Measurements from ENCODE around the gene LY86.
A peak's percentile ranks its signal among the peaks of the same experiment; 100 is the strongest.
"Not testable (repeated sequence)": the region's sequence is repeated elsewhere in the genome, so short reads cannot be mapped to it uniquely, and the experiment has no call there.

Gene LY86

DNA sequence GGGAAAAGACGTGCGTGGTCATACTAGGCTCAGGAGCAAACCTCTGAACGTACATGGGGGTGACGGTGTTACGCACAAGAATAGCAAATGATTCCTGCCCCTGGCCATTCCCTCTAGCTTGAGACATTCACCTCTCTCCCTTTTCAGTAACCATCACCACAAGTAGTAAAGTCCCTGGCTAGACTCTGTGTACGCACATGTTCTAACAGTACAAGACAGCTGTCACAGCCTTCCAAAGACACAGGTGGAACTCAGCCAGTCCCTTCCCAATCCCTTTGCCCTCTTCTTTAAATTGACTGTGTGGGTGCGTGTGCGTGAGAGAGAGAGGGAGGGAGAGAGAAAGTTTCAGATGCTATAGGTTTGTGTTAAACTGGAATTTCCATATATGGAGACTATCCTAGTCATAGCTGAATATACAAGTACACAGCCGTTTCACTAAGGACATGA is 67.3 kb downstream of the LY86 start:
- DNase-seq, result no peak

DNA sequence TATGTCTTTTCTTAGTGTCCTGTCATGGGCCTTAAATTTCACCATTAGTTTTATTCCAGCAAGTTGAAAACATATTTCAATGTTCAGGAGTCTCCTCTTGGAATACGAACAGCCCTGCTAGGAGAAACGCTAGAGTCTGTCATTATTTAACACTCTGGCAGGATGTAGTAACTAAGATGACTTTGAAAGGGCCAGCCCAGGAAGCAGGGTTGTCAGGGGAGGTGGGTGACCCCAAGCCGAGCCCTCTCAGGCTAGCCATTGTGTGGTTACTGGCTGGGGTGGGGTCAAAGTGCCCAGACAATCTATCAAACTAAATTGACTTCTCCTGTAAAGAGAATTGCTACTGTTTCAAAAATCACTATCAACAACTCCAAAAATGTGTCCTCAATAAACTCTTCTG is 67.8 kb downstream of the LY86 start:
- no peak for DNase-seq

DNA sequence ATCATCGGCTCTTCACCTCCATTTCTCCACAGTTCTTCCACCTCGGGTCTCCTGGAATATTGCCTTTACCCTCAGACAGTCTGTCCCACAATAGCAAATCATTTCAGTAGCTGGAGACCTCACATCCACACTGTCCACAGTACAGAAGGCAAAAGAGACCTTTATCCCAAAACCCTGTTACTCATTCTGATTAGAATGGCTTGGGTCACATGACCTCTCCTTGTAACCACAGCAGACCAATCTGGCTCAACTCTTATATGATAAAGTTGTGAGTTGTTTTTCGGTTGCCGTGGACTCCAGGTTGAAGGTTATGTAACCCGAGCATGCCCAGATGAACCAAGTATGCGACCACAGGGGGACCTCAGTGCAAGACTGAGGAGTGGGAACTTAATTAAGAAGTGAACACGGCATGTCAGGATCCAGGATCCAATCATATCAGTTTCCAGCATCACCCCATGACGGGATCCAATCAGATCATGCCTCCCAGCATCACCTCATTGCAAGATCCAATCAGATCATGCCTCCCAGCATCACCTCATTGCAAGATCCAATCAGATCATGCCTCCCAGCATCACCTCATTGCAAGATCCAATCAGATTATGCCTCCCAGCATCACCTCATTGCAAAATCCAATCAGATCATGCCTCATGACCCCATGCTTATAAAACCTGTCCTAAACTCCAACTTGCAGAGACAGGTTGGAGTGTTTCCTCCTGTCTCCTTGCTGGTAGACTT is 68.7 kb downstream of the LY86 start:
- no peak for DNase-seq

DNA sequence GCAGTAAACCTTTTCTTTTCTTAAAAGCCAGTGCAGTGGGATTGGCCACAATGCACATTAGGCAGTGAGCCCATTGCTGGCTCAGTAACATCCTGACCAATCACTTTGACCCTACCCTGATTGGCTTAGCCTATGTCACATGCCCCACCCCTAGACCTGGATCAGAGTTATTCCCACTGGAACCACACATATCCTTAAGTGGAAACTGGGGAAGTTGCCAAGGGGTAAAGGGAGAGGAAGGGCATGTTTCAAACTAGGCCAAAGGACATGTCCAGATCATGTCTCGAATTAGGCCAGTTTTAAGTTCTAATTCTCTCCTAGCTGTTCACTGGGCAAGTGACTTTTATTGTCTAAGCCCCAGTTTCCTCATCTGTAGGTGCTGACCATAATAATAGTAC is 69.3 kb downstream of the LY86 start:
- no peak for DNase-seq

DNA sequence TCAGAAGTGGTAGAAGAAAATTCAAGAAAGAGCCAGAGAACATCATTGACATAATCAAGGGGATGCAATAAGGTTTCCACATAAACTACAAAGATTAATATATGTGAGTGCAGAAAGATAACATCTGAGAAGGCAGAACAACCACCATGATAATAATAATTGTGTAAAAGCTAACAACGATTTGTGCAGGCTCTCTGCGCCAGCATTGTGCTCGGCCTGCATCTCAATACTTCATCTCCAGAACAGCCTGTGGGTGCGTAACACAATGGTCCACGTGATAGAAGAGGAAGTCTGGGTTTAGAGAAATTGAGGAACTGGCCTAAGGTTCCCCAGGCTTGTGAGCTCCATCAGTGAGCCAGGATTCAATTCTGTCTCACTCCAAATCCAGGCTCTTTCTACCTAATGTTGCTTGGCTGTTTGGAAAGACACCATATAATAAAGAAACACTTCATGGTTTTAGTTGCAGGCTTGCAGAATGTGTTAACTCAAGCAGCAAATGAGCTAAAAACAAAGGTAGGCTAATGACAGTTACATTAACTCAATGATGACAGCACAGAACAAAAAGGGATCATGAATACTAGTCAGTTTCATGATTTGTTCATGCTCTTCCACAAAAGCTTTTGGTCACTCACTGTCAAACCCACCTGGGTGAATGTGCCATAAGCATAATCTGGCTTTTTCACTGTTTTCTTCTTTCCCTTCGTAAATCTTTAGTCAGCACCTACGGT is 71.2 kb downstream of the LY86 start:
- DNase-seq, result no peak

DNA sequence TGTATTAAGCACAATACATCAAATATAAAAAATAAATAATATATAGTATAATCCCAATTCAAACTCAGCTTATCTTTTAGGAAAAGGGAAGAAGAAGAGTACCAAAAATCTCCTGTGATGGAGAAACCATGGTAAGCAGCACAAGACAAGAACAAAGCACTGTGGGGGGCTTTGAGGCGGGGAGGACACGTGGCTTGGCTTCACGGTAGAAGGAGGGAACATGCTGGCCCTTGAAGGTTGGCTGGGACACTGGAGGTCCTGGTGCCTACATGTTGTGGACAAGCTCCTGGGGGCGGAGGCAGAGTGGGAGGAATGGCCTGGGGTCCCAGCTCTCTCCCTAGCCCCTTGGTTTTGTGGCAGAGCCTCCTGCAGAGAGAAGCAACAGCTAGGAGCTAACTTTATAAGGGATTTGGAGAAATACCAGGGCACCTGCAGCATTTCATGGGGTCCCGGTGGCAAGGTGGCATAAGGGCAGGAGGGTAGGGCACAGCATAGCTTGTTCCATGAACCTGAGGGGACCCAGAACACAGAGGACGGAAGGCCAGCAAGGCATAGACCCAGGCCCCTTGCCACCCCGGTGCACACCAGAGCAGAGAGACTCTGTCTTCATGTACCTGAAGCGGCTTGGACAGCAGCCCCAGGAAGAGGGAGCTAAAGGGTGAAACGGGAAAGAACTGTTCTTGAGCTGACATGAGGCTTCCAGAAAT is 72.0 kb downstream of the LY86 start:
- no peak for DNase-seq

DNA sequence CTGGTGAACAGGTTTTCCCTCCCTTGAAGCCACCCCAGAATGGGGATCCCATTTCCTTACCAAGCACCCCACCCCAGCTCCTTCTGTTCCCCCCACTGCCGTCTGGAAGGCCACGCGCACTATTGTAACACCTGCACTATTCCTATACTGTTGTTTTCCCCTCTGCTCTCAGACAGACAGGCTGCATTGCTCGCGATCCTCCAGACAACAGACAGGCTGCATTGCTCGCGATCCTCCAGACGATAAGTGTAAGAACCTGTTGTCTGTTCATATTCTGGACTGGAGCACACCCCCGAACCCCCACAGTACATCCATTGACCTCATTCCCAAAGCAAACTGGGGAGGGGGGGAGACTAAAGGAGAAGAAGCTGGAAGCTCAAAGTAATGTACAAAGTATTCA is 72.7 kb downstream of the LY86 start:
- DNase-seq, result no peak

DNA sequence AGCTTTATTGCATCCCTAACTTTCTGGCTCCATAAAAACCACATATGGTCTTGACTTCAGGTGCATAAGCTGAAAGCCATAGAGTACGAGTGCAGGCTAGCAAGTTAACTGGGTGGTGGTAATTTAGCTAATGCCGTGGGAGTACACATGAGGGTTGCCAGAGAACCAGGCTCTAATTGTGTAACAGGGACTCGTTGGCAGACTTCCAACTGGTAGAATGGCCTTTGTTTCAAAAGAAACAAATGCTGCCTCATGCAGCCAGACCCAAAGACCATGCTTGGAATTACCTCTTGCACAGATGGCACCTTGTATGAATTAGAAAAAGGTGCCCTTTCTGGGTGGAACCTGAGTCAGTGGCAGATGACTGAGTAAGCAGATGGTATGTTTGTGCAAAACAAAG is 73.2 kb downstream of the LY86 start:
- DNase-seq, result peak; percentile 22

DNA sequence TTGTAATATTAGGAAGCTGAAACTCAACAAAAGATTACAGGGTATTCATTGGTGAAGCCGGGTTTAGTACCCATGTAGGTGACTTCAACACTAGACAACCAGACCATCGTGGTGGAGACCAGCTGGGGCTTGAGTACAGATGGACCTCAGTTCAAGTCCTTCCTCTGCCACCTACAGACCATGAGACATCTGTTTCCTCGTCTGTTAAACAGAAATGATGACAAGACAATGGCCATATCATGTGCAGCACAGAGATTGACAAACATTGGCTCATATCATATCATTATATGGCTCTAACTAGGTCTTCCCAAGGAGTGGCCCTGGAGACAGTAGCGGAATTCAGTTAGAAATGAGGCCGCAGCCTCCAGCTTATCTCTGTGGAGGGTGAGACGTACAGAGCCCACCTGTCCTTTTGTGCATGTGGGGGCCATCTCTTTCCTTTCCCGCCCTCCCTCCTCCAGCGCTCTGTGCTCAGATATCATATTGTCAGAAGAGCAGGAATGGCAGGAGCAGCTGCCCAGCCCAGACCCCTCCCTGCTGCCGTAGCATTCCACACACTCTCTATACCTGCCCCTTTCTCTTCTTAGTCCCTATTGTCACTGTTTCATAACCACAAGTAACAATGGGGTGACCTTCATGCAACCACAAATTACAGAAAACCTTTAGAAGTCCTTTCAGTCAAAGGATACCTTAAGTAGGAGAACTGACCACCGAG is 75.1 kb downstream of the LY86 start:
- no peak for DNase-seq

DNA sequence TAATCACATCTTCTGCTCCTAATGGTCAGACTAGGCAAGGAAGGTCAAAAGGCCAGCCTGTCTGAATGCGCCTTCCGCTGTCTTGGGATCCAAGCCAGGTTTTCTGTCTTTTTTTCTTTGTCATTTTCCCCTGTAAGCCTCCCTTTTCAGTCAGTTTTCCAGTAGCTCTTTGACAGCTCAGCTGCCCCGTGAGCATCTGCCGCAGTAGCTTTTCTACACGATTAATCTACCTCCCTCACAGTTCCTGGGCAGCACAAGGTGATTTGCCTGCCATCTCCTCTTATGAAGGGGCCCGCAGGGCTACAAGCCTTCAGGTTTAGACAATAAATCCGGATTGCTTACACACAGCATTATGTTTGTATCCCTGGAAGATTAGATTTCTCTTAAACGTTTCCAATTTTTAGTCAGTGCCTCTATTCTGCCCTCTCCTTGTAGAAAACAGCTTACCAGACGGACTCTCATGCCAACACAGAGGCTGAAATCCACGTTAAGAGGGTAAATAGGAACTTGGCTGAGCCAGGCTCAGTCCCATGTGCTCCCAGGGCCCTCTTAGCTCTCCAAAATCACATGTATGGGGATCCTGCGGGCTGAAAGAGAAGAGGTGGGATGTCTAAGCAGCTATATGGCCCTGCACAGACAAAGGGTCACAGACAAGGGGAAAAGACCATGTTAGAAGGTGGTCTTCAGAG is 77.2 kb downstream of the LY86 start:
- DNase-seq, result peak; percentile 16

DNA sequence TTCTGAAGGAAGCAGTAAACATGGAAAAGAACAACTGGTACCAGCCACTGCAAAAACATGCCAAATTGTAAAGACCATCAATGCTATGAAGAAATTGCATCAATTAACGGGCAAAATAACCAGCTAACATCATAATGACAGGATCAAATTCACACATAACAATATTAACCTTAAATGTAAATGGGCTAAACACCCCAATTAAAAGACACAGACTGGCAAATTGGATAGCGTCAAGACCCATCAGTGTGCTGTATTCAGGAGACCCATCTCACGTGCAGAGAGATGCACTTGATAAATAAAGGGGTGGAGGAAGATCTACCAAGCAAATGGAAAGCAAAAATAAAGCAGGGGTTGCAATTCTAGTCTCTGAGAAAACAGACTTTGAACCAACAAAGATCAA is 81.6 kb downstream of the LY86 start:
- DNase-seq, result not testable (repeated sequence)

DNA sequence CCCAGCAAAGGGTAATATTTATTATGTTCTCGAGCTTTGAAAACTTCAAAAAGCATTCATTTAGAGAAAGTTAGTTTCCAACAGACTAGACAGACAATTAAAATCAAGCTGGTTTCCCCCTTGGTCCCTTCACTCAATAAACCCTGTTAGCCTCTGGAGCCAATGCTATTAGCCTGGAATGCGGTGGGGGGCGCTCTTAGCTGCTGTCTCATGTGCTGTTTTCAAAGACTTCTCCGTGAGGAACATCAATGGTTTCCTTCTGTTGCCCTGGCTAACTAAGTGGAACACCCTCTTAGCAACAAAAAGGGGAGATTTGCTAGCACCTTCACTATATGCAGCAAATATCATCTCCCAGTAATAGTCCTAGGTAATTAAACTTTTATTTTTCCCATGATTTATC is 86.4 kb downstream of the LY86 start:
- DNase-seq, result no peak

DNA sequence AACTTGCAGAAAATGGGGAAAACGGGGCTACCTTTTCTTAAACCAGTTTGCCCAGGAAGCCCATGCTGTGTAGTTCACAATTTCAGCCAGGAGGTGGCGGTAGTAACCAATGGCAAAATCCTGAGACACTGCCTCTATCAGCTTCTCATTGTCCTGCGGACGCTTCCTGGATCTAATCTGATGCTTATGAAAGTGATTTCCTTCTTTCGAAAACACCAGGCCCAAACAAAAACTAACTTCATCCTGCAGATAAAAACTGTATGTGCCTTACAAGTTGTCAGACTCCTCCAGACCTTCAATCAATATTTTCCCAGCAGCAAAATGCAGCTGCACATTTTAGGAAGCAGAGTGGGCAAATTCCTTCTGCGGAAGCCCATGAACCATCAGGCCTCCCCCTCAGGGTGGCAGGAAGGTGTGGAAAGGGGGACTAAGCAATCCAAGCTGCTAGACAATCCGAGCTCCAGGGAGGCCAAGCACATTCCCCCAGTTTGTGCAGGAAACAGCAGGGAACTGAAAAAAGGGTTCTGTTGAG is 88.5 kb downstream of the LY86 start:
- DNase-seq, result peak; percentile 20

DNA sequence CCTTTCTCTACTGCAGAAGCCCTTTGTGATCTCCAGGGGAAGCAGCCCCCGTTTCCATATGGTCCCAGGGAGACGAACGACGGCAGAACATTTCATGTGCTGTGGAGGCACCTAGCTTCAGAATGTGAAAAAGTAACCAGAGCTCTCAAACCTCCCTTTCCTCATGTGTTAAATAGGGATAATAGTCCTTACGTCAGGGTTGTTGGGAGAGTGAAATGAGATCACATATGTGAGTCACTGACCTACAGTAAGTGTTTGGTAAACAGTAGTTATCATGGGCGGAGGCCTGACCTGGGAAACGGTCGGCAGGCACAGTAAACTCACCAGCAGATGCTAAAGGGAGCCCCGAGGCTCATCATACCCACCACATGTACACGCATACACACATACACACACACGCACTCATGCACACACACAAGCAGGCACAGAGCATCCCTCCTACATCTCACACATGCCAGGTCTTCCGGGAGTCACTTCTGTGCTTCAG is 89.7 kb downstream of the LY86 start:
- DNase-seq, result no peak

DNA sequence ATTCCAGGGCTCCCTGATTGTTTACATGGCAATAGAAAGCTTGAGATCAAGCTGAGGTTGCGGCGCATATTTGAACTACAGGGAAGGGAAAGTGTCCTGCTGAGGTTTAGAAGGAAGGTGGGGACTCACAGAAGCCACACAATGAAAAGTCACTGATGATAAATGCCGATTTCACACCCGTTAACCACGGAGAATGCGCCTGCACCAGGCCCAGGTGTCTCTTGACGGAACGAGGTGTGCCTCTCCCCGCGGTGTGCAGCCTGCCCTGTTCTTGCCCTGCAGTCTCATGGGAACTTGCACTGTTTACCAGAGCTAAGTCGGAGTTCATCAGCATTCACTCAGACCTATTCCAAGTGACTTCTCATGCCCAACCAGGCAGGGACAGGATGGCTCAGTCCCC is 90.3 kb downstream of the LY86 start:
- DNase-seq, result no peak

DNA sequence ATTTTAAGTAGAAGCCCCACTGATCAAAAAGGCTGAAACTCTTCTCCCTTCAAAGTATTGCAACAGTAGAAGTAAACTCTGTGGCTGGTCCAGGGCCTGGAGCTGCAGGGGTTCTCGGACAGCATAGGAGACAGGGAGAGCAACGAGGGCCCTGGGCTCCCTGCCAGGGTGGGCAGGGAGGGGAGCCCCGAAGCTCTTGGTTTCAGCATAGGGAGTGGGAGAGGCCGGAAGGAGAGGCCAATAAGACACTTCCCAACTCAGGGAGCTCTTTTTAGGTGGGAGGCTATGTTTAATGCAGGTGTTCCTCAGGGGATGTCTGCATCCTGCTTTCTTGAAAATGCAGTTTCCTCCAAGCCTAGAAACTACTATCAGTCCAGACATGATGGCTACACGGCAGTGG is 91.1 kb downstream of the LY86 start:
- no peak for DNase-seq

DNA sequence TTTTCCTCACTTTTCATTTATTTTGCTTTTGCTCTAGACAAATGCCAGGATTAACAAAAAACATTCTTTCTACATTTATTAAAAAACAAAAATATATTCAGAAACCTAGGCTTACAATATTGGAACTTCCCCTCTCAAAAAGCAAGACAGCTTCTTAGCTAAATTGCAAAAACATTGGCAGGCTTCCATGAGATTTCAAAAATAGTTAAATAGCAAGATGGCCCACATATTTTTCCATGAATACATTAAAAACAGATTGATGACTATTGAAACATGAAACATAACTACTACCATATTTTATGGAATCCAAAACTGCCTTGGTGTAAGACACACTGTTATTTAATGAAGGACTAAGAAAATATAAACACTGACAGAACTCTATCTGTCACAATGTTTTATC is 92.0 kb downstream of the LY86 start:
- DNase-seq, result no peak

DNA sequence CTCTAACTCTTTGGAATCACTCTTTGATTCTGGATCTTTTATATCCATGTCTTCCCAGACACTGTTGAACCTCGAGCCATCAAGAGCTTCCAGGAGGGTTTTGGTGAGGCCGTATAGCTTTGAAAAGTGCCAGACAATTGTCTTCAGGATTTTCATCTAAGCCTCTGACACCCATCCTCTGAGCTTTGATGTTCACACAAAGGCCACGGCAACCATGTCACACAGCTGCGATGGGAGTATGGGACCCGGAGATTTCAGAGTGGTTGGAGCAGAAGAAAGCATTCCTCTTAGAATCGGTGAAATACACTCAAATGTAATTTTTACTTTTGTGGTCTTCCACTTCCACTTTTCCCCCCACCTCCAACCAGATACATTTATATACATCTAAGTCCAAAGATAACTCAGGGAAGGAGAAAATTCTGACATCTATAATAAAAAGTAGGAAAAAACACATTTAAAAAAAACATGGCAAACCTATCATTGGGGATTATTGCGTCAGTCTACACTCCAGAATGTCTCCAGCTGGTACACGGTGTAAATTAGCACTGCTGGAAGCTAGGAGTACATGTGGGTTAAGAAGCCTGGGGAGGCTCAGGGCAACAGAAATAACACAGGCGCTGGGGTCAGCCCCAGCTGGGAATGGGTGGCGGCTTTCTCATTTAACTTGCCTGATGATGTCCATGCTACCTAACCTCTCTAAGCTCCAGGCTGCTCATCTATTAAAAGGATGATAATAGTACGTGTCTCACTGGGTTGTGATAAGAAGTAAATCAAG is 92.7 kb downstream of the LY86 start:
- DNase-seq, result no peak

DNA sequence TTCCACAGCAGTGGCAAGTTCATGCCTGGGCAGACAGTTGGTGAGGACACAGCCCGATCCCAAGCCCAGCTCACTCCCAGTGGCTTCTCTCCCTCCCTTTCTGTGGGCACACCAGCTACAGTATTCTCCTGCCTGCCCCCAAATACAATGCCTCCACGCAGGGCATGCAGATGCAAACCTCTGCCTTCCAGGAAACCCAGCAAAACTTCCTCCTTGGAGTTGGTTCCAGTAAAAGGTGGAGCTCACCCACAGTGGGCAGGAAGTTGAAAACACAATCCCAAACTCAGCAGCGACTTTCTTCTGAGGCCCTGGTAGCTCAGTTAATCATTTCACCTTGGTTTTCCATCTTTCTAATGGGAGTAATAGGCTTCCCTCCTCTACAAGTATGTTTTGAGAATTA is 93.7 kb downstream of the LY86 start:
- DNase-seq, result no peak

DNA sequence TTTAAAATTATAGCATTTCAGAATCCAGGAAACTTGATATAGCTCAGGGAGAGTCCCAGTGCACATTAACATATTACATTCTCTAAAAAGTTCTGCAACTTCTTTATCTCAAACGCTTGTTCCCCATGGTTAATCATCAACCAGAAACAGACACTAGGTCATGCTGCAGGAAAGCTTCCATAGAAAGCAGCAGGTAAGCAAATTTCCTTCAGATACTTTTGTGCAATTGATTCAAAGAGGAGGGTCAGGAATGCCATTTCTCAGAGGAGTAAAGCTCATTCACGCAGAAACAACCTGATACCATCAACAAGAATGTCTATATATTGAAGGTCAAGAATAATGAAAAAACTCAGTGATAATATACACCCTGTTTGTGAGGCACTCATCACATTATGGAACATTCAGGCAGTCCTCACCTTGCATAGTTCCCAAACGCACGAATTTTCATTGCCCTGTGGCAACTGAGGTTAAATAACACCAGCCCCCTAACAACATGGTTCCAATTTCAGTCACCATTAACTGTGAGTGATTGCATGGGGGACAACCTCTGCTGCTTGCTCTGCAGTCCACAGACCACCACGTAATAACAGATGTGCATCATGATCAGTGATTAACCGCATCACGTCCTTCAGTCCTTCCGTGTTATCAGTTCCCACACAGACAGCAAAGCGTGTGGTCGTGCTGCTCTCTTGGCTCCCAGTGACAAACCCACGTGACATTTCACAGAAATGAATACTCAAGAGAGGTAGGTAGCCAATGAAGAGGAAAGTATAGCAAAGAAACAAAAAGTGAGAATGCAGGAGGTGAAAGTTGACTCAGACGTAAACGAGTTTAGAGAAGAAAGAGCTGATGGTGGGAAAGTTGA is 95.7 kb downstream of the LY86 start:
- no peak for DNase-seq
